ENCODE measurements around the gene LHX4.

The LHX4 gene

GRCh38 chr1:180291004-180291403 is 60.9 kb downstream of the LHX4 start:
- no peak overlapping the region for H3K4me2 ChIP-seq (ENCODE audit: low read length)
- H2AFZ ChIP-seq (ENCODE audit: low read length) = no peak overlapping the region
- H3K27me3 ChIP-seq (ENCODE audit: insufficient read depth, low read length) = no peaks in the 10 kb centered on the region
- no peak overlapping the region for H3K27ac ChIP-seq (ENCODE audit: low read depth, low read length, poor library complexity, severe bottlenecking)
- no peaks in the 10 kb centered on the region for H4K20me1 ChIP-seq (ENCODE audit: insufficient read depth, low read length)
- H3K79me2 ChIP-seq (ENCODE audit: insufficient read depth, low read length) = no peaks in the 10 kb centered on the region
- TF ChIP-seq EZH2 (IDR thresholded peaks at IDR 0.05; ENCODE audit: borderline replicate concordance, low read length) = no peak
- TF ChIP-seq, protein P1, sequence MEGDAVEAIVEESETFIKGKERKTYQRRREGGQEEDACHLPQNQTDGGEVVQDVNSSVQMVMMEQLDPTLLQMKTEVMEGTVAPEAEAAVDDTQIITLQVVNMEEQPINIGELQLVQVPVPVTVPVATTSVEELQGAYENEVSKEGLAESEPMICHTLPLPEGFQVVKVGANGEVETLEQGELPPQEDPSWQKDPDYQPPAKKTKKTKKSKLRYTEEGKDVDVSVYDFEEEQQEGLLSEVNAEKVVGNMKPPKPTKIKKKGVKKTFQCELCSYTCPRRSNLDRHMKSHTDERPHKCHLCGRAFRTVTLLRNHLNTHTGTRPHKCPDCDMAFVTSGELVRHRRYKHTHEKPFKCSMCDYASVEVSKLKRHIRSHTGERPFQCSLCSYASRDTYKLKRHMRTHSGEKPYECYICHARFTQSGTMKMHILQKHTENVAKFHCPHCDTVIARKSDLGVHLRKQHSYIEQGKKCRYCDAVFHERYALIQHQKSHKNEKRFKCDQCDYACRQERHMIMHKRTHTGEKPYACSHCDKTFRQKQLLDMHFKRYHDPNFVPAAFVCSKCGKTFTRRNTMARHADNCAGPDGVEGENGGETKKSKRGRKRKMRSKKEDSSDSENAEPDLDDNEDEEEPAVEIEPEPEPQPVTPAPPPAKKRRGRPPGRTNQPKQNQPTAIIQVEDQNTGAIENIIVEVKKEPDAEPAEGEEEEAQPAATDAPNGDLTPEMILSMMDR (IDR thresholded peaks at IDR 0.05; ENCODE audit: low read length) = no peak
- no peaks in the 10 kb centered on the region for H3K4me1 ChIP-seq (ENCODE audit: insufficient read depth, low read length, severe bottlenecking)
- H3K9ac ChIP-seq (ENCODE audit: low read length) = no peak overlapping the region
- H3K36me3 ChIP-seq (ENCODE audit: insufficient read depth, low read length) = no peaks in the 10 kb centered on the region; the same call in 1 of the 2 replicates
- H3F3A ChIP-seq (ENCODE audit: insufficient read depth, low read length) = no peaks in the 10 kb centered on the region
- H3K9me3 ChIP-seq (ENCODE audit: low read length) = no peaks in the 10 kb centered on the region
- H3K9me2 ChIP-seq (ENCODE audit: low read depth, low read length) = no peaks in the 10 kb centered on the region
- no peak overlapping the region for H3K4me3 ChIP-seq (ENCODE audit: low read depth, low read length, poor library complexity, severe bottlenecking)

- no peaks in the 10 kb centered on the region for H3K9me2 ChIP-seq (ENCODE audit: low read depth, low read length)
- H3K27me3 ChIP-seq (ENCODE audit: insufficient read depth, low read length) = no peaks in the 10 kb centered on the region
- no peaks in the 10 kb centered on the region for H3F3A ChIP-seq (ENCODE audit: insufficient read depth, low read length)
- no peak overlapping the region for H3K27ac ChIP-seq (ENCODE audit: low read depth, low read length, poor library complexity, severe bottlenecking)
- no peak for TF ChIP-seq EZH2 (IDR thresholded peaks at IDR 0.05; ENCODE audit: borderline replicate concordance, low read length)
- TF ChIP-seq, protein P1 (IDR thresholded peaks at IDR 0.05; ENCODE audit: low read length) = no peak
- H3K4me3 ChIP-seq (ENCODE audit: low read depth, low read length, poor library complexity, severe bottlenecking) = no peak overlapping the region
- H3K36me3 ChIP-seq (ENCODE audit: insufficient read depth, low read length) = no peaks in the 10 kb centered on the region
- no peaks in the 10 kb centered on the region for H3K9me3 ChIP-seq (ENCODE audit: low read length)
- H3K79me2 ChIP-seq (ENCODE audit: insufficient read depth, low read length) = no peaks in the 10 kb centered on the region
- no peak overlapping the region for H3K9ac ChIP-seq (ENCODE audit: low read length)
- H2AFZ ChIP-seq (ENCODE audit: low read length) = no peak overlapping the region
- H4K20me1 ChIP-seq (ENCODE audit: insufficient read depth, low read length) = no peaks in the 10 kb centered on the region
- no peak overlapping the region for H3K4me2 ChIP-seq (ENCODE audit: low read length)
- H3K4me1 ChIP-seq (ENCODE audit: insufficient read depth, low read length, severe bottlenecking) = no peaks in the 10 kb centered on the region
Observed at GRCh38 chr1:180294711-180295110, 64.6 kb downstream of the LHX4 start.

GRCh38 chr1:180295999-180296398 is 65.9 kb downstream of the LHX4 start:
- Histone ChIP-seq H3K9me2 (ENCODE audit: low read depth, low read length) (no peaks in the 10 kb centered on the region), H3K4me3 (ENCODE audit: low read depth, low read length, poor library complexity, severe bottlenecking) (no peak overlapping the region), H3K27ac (ENCODE audit: low read depth, low read length, poor library complexity, severe bottlenecking) (no peak overlapping the region), H3K36me3 (ENCODE audit: insufficient read depth, low read length) (no peaks in the 10 kb centered on the region), H3K9me3 (ENCODE audit: low read length) (no peaks in the 10 kb centered on the region), H3K4me1 (ENCODE audit: insufficient read depth, low read length, severe bottlenecking) (no peaks in the 10 kb centered on the region), H3F3A (ENCODE audit: insufficient read depth, low read length) (no peaks in the 10 kb centered on the region), H4K20me1 (ENCODE audit: insufficient read depth, low read length) (no peaks in the 10 kb centered on the region), H3K9ac (ENCODE audit: low read length) (no peak overlapping the region), H2AFZ (ENCODE audit: low read length) (no peak overlapping the region), H3K4me2 (ENCODE audit: low read length) (no peak overlapping the region), H3K79me2 (ENCODE audit: insufficient read depth, low read length) (no peaks in the 10 kb centered on the region), H3K27me3 (ENCODE audit: insufficient read depth, low read length) (no peaks in the 10 kb centered on the region)
- no peak for TF ChIP-seq EZH2 (IDR thresholded peaks at IDR 0.05; ENCODE audit: borderline replicate concordance, low read length)
- TF ChIP-seq, protein P1 (IDR thresholded peaks at IDR 0.05; ENCODE audit: low read length) = no peak
